Epithelial cell of umbilical artery (primary cell): ENCODE measurements around the gene STK36. TPM values are rescaled to one million over a fixed set of nuclear protein-coding genes. Genes with fewer than 3 reads are reported as not detected.

ENCODE experiments used
- total RNA-seq: library from RNA; depleted of rRNA; stranded (reverse); fragments of >200 nt; gene quantifications from 2 replicates; pipeline ENCODE4 v1.2.3, GENCODE V29; 2014

STK36 gene
- total RNA-seq: 7.1 and 12.6 TPM in 2 replicates

DNA sequence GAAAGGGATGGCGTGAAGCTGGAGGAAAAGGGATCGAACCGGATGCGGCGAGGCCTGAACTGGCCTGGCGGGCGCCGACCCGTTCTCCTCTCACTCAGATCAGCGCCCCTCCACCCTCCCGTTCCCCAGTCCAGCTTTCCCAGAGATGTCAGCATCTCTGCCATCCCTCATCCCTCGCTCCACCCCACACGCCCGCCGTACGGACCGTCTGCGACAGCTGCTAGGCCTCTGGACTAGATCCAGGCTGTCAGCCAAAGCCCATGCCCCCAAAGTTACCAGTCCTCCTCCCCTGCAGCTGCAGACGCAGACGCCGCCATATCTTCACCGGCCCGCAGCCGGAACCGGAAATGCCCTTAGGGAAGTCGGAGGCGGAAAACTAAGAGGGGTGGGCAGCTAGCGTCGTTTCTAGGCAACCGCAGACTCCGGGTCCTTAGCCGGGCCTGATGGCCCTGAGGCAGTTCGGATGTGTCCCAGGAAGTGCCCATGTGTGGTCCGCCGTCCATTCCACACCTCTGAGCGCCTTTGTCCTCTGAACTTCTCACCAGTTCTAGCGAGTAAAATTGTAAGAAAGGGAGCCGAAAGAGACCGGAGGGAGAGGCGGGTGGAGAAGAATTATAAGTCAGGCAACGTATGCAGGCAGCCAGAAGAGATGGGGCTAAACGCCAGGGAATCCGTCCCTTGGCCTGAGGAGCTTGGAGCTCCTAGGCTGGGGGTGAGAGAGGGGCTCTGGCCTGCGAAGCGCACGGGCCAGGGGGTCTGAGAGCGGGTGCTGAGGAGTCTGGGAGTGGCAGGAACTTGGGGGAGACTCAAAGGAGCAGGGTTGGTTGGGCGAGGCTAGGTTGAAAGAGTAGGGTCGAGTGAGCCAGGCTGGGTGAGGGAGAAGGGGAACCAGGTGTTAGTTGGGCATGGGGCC lies at the start of gene STK36, which contains the start of gene RNF25:
Gene STK36 (plus strand): TSS at position 433 of the 913 bp plus-strand sequence. CDS start 744 bp downstream, outside the sequence.
Gene RNF25 (minus strand): TSS at position 349 of the 913 bp plus-strand sequence. CDS start 32 bp downstream, at position 317.

GRCh38 chr2:218659258-218659987 lies 12.5 kb upstream of the STK36 start, which contains the start of the genes BCS1L and ZNF142:
BCS1L (plus strand) TSS chr2:218659683; CDS start chr2:218660988, 1,305 bp downstream.
ZNF142 (minus strand) TSS chr2:218659623; CDS start chr2:218656429, 3,194 bp downstream.

DNA sequence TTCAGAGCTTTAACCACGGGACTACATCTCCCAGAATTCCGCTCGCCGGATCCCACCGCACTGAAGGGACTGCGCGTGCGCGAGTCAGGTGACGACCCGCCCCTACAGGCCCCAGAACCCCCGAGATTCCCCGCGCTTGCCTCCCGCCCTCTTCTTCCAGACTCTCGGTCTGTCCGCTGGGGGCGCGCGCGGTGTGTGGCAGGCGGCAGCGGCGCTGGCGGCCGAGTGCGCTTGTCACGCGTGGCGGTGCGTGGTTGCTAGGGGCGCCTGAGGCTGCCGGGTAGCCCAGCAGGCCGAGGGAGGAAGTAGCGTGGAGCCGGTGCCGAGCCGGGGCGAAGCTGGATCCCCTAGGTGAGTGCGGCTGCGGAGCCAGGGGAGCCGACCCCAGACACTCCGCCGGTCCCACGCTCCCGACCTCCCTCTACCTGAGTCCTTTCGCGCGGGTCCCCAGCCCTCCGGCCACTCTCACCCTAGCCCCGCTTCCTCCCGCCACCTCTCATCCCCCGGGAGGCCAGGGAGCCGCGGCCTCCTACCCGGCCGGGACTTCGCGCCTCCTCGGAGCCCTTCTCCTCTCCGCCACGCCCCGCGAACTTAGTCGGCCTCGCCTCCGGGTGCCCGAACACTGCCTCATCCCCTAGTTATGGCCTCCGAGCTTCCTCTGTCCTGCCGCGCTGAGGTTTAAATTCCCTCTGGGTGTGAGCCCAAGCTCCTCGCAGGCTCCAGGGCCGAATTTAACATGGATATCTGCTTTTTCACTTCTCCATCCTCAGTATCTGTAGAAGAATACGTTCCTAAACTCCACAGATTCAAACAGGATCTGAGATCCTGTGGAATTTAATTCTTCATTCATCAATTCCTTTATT lies 39.0 kb downstream of the STK36 start, which contains the start of gene TTLL4:
Gene TTLL4 (plus strand): TSS at position 149 of the 863 bp plus-strand sequence. CDS start 26,842 bp downstream, outside the sequence.

Other genes with a start within 250 kb of the STK36 start
- gene USP37, start 103.7 kb upstream of the STK36 start, total RNA-seq: 5.2 and 14.1 TPM in 2 replicates
- 52.3 and 54.0 TPM in 2 replicates for gene CNOT9, start 103.2 kb upstream of the STK36 start, total RNA-seq
- 0.97 and 2.1 TPM in 2 replicates for gene PLCD4, start 64.2 kb upstream of the STK36 start, total RNA-seq
- gene ZNF142, start 12.5 kb upstream of the STK36 start, total RNA-seq: 3.9 and 5.6 TPM in 2 replicates
- gene BCS1L, start 12.4 kb upstream of the STK36 start, total RNA-seq: 49.0 and 58.2 TPM in 2 replicates
- 32.2 and 37.4 TPM in 2 replicates for gene RNF25, start 84 bp upstream of the STK36 start, total RNA-seq
- 5.2 and 9.0 TPM in 2 replicates for gene TTLL4, start 38.7 kb downstream of the STK36 start, total RNA-seq
- 17.2 and 18.2 TPM in 2 replicates for gene CYP27A1, start 110.1 kb downstream of the STK36 start, total RNA-seq
- not detected in 2 replicates for gene PRKAG3, start 159.7 kb downstream of the STK36 start, total RNA-seq
- gene WNT6, start 187.7 kb downstream of the STK36 start, total RNA-seq: not detected in 2 replicates
- gene WNT10A, start 208.8 kb downstream of the STK36 start, total RNA-seq: not detected in 2 replicates